ENCODE data around the gene ERCC5.

DNA sequence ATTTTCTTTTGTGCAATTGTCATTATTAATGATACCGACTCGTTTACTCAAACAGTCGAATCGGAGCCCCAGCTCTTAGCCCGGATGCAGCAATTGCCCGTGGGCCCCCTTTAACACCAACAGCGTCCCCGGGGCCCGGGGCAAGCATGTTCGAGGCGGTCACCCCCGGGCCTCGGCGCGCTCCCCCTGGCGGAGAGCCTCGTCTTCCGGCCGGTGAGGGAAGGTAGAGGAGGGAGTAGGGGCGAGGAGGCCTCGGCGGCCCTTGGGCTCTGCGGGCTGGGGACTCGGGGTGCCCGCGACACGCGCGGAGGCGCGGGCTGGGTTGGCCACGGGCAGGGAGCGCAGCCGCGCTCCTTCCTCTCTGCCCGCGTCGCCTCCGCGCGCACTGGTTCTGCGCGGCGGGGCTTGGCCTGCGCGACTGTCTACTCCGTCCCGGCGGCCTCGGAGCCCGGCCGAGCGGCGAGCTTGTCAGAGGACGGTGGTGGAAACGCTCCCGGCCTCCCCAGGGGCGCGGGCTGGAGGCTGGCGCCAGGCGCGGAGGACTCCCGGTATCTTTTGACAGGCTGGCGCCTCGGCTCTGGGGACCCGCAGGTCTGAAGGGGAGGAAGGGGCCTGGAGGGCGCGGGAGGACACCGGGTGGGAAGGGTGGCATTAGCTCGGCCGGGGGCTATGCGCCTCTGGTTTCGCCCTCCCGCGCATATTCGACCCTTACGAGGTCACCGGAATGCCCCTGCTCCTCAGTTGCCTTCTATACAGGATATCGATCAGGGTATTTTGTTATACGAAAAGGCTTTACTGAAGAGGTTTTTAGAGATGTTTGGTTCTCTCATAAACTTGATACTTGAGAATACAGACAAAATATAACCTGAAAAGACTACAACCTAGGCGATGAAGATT lies 45.4 kb upstream of the ERCC5 start:
- TF ChIP-seq, protein P1, sequence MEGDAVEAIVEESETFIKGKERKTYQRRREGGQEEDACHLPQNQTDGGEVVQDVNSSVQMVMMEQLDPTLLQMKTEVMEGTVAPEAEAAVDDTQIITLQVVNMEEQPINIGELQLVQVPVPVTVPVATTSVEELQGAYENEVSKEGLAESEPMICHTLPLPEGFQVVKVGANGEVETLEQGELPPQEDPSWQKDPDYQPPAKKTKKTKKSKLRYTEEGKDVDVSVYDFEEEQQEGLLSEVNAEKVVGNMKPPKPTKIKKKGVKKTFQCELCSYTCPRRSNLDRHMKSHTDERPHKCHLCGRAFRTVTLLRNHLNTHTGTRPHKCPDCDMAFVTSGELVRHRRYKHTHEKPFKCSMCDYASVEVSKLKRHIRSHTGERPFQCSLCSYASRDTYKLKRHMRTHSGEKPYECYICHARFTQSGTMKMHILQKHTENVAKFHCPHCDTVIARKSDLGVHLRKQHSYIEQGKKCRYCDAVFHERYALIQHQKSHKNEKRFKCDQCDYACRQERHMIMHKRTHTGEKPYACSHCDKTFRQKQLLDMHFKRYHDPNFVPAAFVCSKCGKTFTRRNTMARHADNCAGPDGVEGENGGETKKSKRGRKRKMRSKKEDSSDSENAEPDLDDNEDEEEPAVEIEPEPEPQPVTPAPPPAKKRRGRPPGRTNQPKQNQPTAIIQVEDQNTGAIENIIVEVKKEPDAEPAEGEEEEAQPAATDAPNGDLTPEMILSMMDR (IDR thresholded peaks at IDR 0.05) = peak; percentile 13 to 81 (median 74)
- no peak for TF ChIP-seq POLR2A (IDR thresholded peaks at IDR 0.05)
